Glutamatergic neuron (in vitro differentiated cells): ENCODE measurements around the gene SPAG9. TPM values are rescaled to one million over a fixed set of nuclear protein-coding genes. Genes with fewer than 3 reads are reported as not detected.

ENCODE experiments used
- DNase-seq: peaks from one replicate; pipeline ENCODE4 v3.0.0; 2022
- H3K27ac Mint-ChIP-seq: one replicate; pipeline ENCODE4 v1.8.0; 2020; ENCODE audit warnings: mild to moderate bottlenecking, mixed read lengths, inconsistent platforms; ENCODE audit not compliant: unreplicated experiment
- H3K27me3 Mint-ChIP-seq: one replicate; pipeline ENCODE4 v1.8.0; 2020; ENCODE audit warnings: mild to moderate bottlenecking, moderate library complexity, mixed read lengths, inconsistent platforms; ENCODE audit not compliant: unreplicated experiment
- H3K36me3 Mint-ChIP-seq: one replicate; pipeline ENCODE4 v1.8.0; 2020; ENCODE audit warnings: mild to moderate bottlenecking, mixed read lengths, inconsistent platforms; ENCODE audit not compliant: unreplicated experiment
- H3K4me1 Mint-ChIP-seq: one replicate; pipeline ENCODE4 v1.8.0; 2020; ENCODE audit warnings: mild to moderate bottlenecking, low read depth, mixed read lengths, inconsistent platforms; ENCODE audit not compliant: unreplicated experiment
- H3K4me3 Mint-ChIP-seq: one replicate; pipeline ENCODE4 v1.8.0; 2020; ENCODE audit warnings: mild to moderate bottlenecking, mixed read lengths, inconsistent platforms; ENCODE audit not compliant: unreplicated experiment
- H3K9me3 Mint-ChIP-seq: one replicate; pipeline ENCODE4 v1.8.0; 2020; ENCODE audit warnings: mild to moderate bottlenecking, moderate library complexity, mixed read lengths, inconsistent platforms; ENCODE audit not compliant: unreplicated experiment
- total RNA-seq: library from RNA; stranded (reverse); fragmentation: NEBNext Ultra II Directional; extraction: Animal tissue kit (Norgen Biotek cat#: 25700); gene quantifications from one replicate; pipeline ENCODE4 v1.2.1, GENCODE V29; 2021; ENCODE audit not compliant: unreplicated experiment
- TF ChIP-seq, protein P1 (sequence below): fragments of 200-600 bp; sonication (generic); IDR thresholded peaks from one replicate; pipeline ENCODE4 v1.5.0; 2021; ENCODE audit not compliant: partially characterized antibody, unreplicated experiment

The SPAG9 gene
- total RNA-seq, 1 donor from 2014 or later, result 327 TPM

DNA sequence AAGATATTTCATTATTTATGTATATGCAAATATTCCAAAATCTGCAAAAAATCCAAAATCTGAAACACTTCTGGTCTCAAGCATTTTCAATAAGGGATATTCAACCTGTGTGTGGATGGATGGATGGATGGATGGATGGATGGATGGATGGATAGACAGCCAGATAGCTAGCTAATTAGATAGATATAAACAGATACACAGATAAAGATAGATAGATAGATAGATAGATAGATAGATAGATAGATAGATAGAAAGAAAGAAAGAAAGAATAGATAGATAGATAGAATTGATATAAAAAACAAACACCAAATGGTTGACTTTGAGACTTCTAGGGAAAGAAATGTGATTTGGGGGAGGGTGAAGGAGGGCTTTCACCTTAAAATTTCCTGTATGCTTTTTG, 139.4 kb downstream of the SPAG9 start:
- H3K27me3 Mint-ChIP-seq, result peaks cover 3% of the 10 kb centered on the region
- H3K4me3 Mint-ChIP-seq, result no peak overlapping the region
- TF ChIP-seq, protein P1, sequence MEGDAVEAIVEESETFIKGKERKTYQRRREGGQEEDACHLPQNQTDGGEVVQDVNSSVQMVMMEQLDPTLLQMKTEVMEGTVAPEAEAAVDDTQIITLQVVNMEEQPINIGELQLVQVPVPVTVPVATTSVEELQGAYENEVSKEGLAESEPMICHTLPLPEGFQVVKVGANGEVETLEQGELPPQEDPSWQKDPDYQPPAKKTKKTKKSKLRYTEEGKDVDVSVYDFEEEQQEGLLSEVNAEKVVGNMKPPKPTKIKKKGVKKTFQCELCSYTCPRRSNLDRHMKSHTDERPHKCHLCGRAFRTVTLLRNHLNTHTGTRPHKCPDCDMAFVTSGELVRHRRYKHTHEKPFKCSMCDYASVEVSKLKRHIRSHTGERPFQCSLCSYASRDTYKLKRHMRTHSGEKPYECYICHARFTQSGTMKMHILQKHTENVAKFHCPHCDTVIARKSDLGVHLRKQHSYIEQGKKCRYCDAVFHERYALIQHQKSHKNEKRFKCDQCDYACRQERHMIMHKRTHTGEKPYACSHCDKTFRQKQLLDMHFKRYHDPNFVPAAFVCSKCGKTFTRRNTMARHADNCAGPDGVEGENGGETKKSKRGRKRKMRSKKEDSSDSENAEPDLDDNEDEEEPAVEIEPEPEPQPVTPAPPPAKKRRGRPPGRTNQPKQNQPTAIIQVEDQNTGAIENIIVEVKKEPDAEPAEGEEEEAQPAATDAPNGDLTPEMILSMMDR, result no peak
- H3K4me1 Mint-ChIP-seq, result no peaks in the 10 kb centered on the region
- H3K9me3 Mint-ChIP-seq, result no peaks in the 10 kb centered on the region
- no peak overlapping the region for H3K27ac Mint-ChIP-seq
- DNase-seq, result no peak
- peaks cover 9% of the 10 kb centered on the region for H3K36me3 Mint-ChIP-seq

DNA sequence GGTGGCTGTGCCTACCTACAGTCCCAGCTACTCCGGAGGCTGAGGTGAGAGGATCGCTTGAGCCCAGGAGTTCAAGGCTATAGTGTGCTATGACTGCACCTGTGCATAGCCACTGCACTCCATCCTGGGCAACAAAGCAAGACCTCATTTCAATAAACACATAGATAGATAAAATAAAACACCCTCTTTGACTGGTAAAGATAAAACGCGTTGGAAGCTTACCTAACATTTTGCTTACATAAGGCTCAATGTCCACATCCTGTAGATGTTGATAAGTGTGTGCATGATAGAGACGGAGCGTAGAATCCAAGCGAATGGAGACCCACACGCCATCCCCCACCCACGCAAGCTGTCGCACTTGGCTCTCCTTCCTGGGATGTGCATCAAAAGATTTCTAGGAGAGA, 141.1 kb downstream of the SPAG9 start:
- Mint-ChIP-seq H3K36me3 (peaks cover 9% of the 10 kb centered on the region), H3K4me1 (no peaks in the 10 kb centered on the region), H3K27ac (no peak overlapping the region), H3K4me3 (no peak overlapping the region), H3K27me3 (peaks cover 3% of the 10 kb centered on the region), H3K9me3 (no peaks in the 10 kb centered on the region)
- DNase-seq, result no peak
- TF ChIP-seq, protein P1, result no peak

DNA sequence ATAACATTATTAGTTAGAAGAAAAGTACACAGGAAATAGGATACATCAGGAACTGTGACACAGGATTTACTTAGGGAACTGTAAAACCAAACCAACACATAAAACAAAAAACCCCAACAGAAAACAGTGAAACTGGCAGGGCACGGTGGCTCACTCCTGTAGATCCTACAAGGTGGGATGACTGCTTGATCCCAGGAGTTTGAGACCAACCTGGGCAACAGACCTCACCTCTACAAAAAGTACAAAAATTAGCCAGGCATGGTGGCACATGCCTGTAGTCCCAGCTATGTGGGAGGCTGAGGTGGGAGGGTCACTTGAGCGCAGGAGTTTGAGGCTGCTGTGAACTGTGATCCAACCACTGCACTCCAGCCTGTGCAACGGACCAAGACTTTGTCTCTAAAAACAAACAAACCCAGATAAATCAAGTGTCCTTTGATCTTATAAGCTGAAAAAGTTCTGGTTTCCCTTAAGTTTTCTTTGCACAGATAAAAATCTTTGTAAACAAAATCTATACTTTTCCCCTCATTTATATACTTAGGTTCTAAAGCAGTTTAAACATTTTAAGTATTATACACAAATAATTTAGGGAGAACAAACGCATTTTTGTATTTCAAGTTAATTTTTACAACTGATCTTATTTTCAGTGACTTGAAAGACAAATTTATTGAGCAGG, 143.0 kb downstream of the SPAG9 start:
- Mint-ChIP-seq H3K36me3 (peaks cover 9% of the 10 kb centered on the region), H3K4me1 (peaks cover 9% of the 10 kb centered on the region), H3K9me3 (no peaks in the 10 kb centered on the region), H3K27ac (no peak overlapping the region), H3K27me3 (peaks cover 3% of the 10 kb centered on the region), H3K4me3 (no peak overlapping the region)
- TF ChIP-seq, protein P1, result no peak
- DNase-seq, result no peak

DNA sequence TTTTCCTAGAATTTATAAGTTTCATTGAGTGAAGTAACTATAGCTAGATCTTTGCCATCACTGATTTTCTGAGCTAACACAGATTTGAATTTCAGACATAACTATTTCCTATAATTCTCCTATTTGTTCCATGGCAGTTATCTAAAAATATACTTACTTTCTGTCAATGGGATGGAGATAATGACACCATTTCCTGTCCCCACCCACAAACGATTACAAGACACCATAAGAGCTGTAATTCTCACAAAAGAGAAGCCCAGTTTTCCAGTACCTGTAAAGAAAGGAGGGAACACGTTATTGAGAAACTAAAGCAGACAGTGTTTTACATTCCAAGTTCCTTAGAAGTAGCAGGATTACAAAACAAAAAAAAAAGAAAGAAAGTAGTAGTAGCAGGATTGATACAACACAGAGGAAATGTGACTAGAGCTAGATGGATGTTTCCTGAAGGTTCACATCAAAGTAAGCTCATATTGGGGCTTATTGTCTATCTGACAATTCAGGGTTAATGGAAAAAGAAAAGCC, 143.7 kb downstream of the SPAG9 start:
- H3K36me3 Mint-ChIP-seq, result peaks cover 9% of the 10 kb centered on the region
- TF ChIP-seq, protein P1, result no peak
- peaks cover 11% of the 10 kb centered on the region for H3K4me1 Mint-ChIP-seq
- no peak overlapping the region for H3K27ac Mint-ChIP-seq
- no peak for DNase-seq
- no peaks in the 10 kb centered on the region for H3K9me3 Mint-ChIP-seq
- peaks cover 3% of the 10 kb centered on the region for H3K27me3 Mint-ChIP-seq
- H3K4me3 Mint-ChIP-seq, result no peak overlapping the region
